ENCODE data around the gene CAMK4.

GRCh38 chr5:111251921-111252320 lies 27.7 kb downstream of the CAMK4 start:
- TF ChIP-seq, protein P1, sequence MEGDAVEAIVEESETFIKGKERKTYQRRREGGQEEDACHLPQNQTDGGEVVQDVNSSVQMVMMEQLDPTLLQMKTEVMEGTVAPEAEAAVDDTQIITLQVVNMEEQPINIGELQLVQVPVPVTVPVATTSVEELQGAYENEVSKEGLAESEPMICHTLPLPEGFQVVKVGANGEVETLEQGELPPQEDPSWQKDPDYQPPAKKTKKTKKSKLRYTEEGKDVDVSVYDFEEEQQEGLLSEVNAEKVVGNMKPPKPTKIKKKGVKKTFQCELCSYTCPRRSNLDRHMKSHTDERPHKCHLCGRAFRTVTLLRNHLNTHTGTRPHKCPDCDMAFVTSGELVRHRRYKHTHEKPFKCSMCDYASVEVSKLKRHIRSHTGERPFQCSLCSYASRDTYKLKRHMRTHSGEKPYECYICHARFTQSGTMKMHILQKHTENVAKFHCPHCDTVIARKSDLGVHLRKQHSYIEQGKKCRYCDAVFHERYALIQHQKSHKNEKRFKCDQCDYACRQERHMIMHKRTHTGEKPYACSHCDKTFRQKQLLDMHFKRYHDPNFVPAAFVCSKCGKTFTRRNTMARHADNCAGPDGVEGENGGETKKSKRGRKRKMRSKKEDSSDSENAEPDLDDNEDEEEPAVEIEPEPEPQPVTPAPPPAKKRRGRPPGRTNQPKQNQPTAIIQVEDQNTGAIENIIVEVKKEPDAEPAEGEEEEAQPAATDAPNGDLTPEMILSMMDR (IDR thresholded peaks at IDR 0.05), result no peak
- TF ChIP-seq POLR2A (IDR thresholded peaks at IDR 0.05) (no peak), EP300 (IDR thresholded peaks at IDR 0.05) (no peak)
